ENCODE results near the gene GGCT. TPM values are rescaled to one million over a fixed set of nuclear protein-coding genes. Genes with fewer than 3 reads are reported as not detected.

The GGCT gene
- total RNA-seq, 1 experiment from 2014 or later: 124 TPM

DNA sequence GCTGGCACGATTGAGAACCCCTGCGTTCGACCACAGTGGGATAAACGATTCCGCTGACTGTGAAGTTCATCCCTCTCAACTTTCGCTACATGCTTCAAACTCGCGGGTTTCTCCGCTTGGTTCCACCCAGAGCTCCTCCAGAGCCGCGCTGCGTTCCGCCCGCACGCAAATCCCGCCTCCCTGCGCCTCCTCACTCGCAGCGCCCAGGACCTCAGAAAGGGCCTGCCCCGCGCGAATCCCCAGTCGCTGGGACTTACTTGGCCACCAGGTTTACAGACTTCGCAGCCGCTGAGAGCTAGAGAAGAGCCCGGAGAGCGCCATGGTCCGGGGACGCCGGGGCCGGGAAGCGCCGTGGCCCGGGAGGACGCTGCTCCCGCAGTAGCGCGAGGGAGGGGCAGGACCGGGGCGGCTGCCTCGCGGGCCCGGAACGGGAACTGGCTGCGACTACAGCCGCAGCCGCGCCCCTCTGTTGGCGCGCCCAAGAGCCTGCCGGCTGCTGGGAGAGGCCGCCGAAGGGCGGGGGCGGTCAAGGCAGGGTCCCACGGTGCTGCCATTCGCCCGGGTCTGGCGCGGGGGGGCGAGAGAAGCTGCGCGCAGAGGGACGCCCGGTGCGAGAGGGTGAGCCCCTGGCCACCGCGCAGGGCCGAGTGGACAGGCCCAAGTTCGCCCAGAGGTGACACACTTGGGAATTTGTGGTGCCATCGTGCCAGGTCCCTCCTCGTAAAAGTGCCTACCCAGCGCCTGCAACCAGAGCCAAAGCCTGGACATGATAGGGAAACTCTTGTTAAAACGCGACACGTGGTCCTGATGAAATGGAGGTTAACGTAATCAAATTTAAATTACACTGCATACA is 26.1 kb downstream of the GGCT start, which contains the start of gene NOD1:
Gene NOD1 (minus strand): TSS at position 436 of the 853 bp plus-strand sequence. CDS start 21,863 bp downstream, outside the sequence.
- Histone ChIP-seq H3K9me3 (replicated peaks) (no peaks in the 10 kb centered on the region), H3K27me3 (no peaks in the 10 kb centered on the region), H3K4me3 (peak within 1 kb of the TSS; percentile 82), H3K4me1 (no peaks in the 10 kb centered on the region), H3K36me3 (no peaks in the 10 kb centered on the region), H3K27ac (peak within 1 kb of the TSS; percentile 75)
- DNase-seq: peak; percentile 78 to 82

DNA sequence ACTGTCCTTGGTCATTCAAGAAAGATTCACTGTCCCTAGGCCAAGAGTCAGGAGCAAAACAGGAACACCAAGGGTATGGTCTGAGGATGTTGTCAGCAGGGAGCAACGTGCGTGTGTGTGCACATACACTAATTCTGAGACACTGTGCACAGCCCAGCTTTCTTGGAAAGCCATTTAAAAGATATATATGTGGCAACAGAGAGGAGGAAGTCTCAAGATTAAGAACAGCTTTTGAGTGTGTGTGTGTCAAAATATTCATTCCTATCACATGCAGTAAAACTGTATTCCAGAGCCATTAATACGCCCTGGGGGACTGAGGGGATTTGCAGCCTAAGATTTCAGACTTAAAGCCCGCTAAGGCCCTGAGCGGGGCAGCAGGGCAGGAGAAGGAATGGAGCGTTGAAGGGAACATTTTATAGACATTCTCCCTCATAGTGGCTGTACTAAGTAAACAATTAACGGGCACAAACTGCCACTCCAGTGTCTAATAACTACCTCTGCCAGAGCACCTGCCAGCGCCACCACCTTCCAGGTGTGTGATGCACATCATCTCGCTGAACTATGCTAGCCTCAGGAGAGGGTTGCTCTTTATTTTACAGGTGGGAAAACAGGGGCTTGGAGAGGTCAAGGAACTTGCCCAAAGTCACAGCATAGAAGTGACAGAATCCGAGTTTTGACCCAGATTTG is 28.0 kb downstream of the GGCT start:
- Histone ChIP-seq H3K4me3 (no peak overlapping the region), H3K9me3 (replicated peaks) (no peaks in the 10 kb centered on the region), H3K4me1 (no peaks in the 10 kb centered on the region), H3K36me3 (no peaks in the 10 kb centered on the region), H3K27me3 (no peaks in the 10 kb centered on the region), H3K27ac (no peak overlapping the region)
- no peak for DNase-seq

DNA sequence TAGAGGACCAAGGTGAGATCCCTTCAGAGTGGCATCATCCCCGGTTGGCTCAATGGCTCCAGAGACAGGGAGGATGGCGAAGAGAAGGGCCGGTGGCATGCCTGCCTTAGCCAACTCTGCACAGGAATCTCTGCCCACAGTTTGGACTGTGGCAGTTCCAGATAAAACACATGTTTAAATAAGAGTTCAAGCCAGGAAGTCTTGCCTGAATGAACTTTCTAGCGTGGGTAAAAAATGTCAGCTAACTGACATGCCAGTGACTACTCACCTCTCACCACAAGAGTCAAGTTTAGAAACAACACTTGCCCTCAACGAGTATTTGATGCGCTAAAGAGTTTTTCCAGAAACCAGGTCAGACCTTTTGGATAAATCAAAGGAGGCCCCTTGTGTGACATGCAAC is 29.0 kb downstream of the GGCT start:
- H3K27me3 ChIP-seq: no peaks in the 10 kb centered on the region
- no peaks in the 10 kb centered on the region for H3K4me1 ChIP-seq
- no peak overlapping the region for H3K27ac ChIP-seq
- H3K4me3 ChIP-seq: no peak overlapping the region
- no peaks in the 10 kb centered on the region for H3K9me3 ChIP-seq (replicated peaks)
- DNase-seq: no peak
- no peaks in the 10 kb centered on the region for H3K36me3 ChIP-seq

DNA sequence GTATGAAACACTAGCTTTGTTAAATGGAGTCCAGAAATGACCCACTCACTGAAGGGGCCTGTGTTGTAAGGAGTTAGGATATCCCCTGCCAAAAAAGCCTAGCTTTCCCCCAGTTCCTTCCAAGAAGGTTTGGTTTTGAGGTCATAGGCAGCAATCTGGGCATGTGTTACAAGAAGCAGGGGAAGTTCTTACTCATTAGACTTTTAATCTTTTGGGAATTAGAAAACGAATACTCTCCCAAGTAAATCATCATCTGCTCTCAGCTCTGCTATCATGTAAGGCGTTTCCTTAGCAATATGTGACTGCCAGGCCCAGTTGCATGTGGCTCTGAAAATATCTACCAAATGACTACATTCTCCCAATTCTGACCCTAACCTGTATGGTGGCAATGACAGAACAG is 29.7 kb downstream of the GGCT start:
- DNase-seq: no peak

DNA sequence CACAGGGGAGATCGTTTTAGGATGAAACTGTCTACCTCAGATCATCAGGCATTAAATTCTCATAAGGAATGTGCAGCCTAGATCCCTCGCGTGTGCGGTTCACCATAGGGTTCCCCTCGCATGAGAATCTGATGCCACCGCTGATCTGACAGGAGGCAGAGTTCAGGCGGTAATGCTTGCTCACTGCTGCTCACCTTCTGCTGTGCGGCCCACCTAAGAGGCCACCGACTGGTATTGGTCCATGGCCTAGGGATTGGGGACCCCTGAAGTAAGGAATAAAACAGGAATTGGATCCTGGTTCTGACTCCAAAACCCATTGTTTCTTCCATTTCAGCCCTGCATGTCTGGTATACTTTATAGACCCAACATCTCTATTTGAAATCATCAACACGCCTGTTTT is 30.1 kb downstream of the GGCT start:
- Histone ChIP-seq H3K36me3 (no peaks in the 10 kb centered on the region), H3K27me3 (no peaks in the 10 kb centered on the region), H3K9me3 (replicated peaks) (no peaks in the 10 kb centered on the region), H3K27ac (no peak overlapping the region), H3K4me3 (no peak overlapping the region), H3K4me1 (no peaks in the 10 kb centered on the region)
- no peak for DNase-seq

More for the DNA sequence above, 29.7 kb downstream of the GGCT start:
- Histone ChIP-seq H3K36me3 (no peaks in the 10 kb centered on the region), H3K27ac (no peak overlapping the region), H3K4me1 (no peaks in the 10 kb centered on the region), H3K4me3 (no peak overlapping the region), H3K9me3 (replicated peaks) (no peaks in the 10 kb centered on the region), H3K27me3 (no peaks in the 10 kb centered on the region)

DNA sequence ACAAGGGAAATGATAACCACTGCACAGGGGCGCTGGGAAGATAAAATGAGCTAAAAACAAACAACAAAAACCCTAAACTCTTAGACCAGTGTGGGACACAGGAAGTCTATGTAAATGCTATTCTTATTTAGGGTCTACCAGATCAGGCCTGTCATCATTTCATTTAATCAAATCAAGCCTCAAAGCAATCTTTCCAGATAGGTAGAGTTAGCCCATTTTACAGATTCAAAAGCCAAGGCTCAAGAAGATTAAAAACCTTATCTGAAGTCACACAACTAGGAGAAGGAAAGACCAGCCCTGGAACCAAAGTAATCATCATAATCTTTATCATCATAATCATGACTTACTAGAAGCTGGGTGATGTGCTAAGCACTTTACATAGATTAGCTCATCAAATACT is 30.7 kb downstream of the GGCT start:
- H3K27ac ChIP-seq: no peak overlapping the region
- no peaks in the 10 kb centered on the region for H3K27me3 ChIP-seq
- no peak for DNase-seq
- H3K4me1 ChIP-seq: no peaks in the 10 kb centered on the region
- H3K9me3 ChIP-seq (replicated peaks): no peaks in the 10 kb centered on the region
- no peaks in the 10 kb centered on the region for H3K36me3 ChIP-seq
- no peak overlapping the region for H3K4me3 ChIP-seq

DNA sequence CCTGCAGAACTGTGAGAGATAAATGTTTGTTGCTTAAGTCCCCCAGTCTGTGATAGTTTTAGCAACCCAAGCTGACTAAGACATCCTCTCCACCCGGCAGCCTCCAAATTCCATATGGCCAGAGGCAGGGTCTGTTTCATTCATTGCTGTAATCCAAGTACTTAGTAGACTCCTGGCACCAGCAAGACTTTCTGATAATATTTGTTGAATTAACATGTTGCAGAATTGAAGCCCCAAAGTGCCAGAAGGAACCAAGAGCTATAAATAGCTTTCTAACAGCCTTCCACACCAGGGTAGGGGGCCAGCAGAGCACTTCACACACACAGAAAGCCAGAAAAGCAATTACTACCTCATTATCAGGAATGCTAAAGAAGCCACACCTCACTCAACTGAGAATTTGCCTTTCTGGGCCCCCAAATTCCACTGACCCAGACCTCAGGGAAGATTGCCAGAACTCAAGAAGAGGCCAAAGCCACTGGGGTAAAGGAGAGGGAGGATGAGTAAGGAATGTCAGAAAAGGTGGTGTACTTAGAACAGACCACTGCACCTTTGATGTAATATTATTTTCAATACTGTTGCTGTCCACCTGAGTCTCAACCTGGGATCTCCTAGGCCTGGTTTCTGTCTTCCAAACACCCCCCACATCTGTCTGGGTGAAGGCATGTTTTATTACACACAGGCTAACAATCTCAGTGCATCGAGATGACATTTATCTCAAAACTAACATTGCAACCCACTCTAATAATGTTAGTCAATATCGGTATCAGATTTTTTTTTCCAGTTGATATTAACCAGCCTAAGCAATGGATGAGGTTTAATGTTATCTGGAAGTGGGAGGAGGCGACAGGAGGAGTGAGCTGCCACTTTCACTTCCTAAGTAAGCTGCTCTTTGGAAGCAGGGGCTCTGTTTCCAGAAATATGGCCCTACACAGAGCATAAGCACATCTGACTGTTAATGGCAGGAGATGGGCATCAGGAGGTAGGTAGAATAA is 31.5 kb downstream of the GGCT start:
- Histone ChIP-seq H3K9me3 (replicated peaks) (no peaks in the 10 kb centered on the region), H3K27me3 (no peaks in the 10 kb centered on the region), H3K4me1 (no peaks in the 10 kb centered on the region), H3K36me3 (no peaks in the 10 kb centered on the region), H3K27ac (no peak overlapping the region), H3K4me3 (no peak overlapping the region)
- no peak for DNase-seq

DNA sequence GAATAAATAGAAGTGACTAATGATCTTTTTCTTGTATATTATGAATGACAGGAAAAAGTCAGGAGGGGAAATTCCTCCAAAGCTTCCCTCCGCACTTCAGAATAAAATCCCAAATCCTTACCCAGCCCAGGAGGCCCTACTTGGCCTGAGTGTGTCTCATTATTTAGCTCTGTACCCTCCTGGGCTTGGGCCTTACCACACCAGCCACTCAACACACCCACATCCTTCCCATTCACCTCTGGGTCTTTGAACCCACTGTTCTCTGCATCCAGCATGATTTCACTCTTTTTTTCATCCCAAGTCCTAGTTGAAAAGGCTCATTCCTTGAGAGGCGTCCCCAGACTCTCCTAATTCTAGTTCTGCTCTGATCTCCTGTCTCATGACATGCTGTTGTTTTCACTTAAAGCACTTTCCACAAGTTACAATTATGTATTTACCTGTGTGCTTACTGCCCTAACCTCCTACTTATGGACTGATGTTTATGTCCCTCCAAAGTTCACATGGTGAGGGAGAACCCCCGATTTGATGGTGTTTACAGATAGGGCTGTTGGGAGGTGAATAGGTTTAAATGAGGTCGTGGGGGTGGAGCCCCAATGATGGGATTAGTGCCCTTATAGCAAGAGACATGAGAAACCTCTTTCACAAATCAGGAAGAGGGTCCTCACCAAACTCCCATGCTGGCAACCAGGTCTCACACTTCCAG is 32.4 kb downstream of the GGCT start:
- Histone ChIP-seq H3K27me3 (no peaks in the 10 kb centered on the region), H3K9me3 (replicated peaks) (no peaks in the 10 kb centered on the region), H3K36me3 (no peaks in the 10 kb centered on the region), H3K4me1 (no peaks in the 10 kb centered on the region), H3K27ac (no peak overlapping the region), H3K4me3 (no peak overlapping the region)
- no peak for DNase-seq

DNA sequence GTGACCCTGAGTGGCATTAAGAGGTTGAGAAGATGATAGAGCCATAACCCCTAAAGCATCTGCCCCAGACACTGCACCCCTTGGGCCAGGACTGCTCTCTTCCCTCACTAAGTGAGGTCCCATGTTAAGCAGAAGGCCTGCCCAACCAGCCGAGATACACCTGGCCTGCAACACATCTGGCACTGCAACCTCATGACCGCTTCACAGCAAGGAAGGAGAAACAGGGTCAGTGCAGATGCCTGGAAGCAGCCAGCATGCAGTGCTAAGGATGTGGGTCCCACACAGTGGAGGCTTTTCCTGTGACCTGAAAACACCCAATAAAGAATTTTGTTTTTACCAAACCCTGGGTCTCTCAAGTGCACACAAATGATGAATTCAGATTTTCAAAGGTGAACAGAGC is 33.4 kb downstream of the GGCT start:
- no peak for DNase-seq
- no peaks in the 10 kb centered on the region for H3K36me3 ChIP-seq
- no peak overlapping the region for H3K4me3 ChIP-seq
- H3K27ac ChIP-seq: no peak overlapping the region
- H3K27me3 ChIP-seq: no peaks in the 10 kb centered on the region
- H3K4me1 ChIP-seq: no peaks in the 10 kb centered on the region
- H3K9me3 ChIP-seq (replicated peaks): no peaks in the 10 kb centered on the region

DNA sequence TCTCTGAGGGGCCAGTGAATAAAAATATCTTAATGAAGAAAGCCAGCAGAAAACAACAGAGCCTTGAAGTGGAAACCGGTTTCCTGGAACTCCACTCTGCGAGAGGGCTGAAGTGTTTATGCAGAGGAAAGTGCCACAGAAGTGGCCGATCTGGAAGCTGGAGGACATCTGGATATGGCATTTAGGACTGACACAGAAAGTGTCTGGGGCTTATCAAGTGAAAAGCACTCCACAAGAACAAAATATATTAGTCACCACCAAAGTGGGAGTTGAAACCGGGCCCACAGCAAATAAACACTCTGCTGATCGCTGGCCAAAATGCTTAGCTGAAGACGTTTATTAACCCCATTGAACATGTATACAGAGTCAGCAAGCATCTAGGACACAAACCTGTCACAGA is 33.9 kb downstream of the GGCT start:
- no peaks in the 10 kb centered on the region for H3K9me3 ChIP-seq (replicated peaks)
- DNase-seq: no peak
- no peaks in the 10 kb centered on the region for H3K36me3 ChIP-seq
- no peak overlapping the region for H3K4me3 ChIP-seq
- no peaks in the 10 kb centered on the region for H3K4me1 ChIP-seq
- H3K27ac ChIP-seq: no peak overlapping the region
- H3K27me3 ChIP-seq: no peaks in the 10 kb centered on the region

DNA sequence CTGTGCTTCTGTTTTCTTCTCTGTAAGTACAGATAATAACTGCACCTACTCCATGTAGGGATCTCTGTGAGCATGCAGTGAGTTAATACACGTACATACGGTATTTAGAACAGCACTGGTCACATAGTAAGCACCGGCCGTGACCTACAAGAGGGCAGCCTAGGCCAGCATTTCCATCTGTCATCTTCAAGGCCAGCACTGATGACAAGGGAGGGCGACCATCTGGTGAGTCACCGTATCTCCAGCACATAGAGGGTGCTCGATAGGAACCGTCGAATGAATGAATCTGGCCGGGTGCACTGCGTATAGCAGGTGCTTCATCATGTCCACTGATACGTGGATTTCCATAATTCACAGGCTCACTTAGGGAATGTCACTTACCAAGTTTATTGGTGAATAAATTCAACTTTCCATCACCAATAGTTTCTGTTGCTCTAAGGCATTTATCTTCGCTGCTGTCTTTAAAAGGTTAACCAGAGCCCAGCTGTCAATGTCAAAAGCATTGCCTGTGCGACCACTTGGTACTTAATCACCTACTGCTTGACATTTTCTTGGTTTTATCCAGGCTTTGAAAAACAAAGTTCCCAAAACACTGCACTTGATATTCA is 34.4 kb downstream of the GGCT start:
- no peak for DNase-seq
- H3K27me3 ChIP-seq: no peaks in the 10 kb centered on the region
- H3K9me3 ChIP-seq (replicated peaks): no peaks in the 10 kb centered on the region
- H3K4me1 ChIP-seq: no peaks in the 10 kb centered on the region
- no peak overlapping the region for H3K4me3 ChIP-seq
- H3K36me3 ChIP-seq: no peaks in the 10 kb centered on the region
- H3K27ac ChIP-seq: no peak overlapping the region

DNA sequence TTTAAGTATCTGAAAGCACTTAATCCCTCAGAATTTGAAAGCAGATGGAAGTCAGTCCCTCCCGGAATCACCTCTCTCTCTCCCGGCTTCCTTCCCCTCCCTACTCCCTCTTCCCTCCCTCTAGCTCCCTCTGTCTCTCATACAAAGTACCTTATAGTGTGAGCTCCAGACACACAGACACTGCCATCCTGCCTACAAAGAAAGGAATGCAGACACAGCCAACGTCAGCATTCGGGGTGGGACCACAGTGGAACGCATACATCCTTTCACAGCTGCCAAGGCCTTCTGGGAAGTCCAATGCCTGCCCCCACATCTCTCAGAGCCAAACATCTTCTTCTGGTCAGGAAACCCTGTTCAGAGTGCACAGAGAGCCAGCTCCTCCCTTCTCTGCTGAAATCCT is 35.3 kb downstream of the GGCT start:
- Histone ChIP-seq H3K4me1 (peaks cover 5% of the 10 kb centered on the region), H3K4me3 (no peak overlapping the region), H3K9me3 (replicated peaks) (no peaks in the 10 kb centered on the region), H3K27me3 (no peaks in the 10 kb centered on the region), H3K27ac (peak overlapping the region; percentile 6; the same call in 1 of the 2 replicates), H3K36me3 (no peaks in the 10 kb centered on the region)
- DNase-seq: peak; percentile 58 to 61

DNA sequence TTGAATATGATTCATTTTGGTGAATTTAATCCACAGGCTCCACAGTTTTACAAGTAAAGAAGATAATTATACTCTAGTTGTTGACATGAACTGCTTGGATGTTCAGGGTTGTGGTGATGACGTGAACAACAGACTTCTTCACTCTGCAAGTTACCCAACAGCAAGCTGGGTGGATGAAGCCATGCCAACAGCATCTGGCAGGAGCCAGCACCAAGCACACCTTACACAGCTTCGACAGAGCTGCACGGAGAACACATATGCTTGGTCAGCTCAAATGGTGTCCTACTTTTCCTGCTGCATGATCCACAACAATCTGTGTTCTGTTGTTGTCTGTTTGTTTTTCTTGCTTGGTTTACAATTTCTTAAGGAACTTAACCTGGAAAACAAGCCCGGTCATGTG is 35.8 kb downstream of the GGCT start:
- Histone ChIP-seq H3K27me3 (no peaks in the 10 kb centered on the region), H3K4me1 (peaks cover 10% of the 10 kb centered on the region), H3K27ac (no peak overlapping the region), H3K9me3 (replicated peaks) (no peaks in the 10 kb centered on the region), H3K36me3 (no peaks in the 10 kb centered on the region), H3K4me3 (no peak overlapping the region)
- DNase-seq: no peak

DNA sequence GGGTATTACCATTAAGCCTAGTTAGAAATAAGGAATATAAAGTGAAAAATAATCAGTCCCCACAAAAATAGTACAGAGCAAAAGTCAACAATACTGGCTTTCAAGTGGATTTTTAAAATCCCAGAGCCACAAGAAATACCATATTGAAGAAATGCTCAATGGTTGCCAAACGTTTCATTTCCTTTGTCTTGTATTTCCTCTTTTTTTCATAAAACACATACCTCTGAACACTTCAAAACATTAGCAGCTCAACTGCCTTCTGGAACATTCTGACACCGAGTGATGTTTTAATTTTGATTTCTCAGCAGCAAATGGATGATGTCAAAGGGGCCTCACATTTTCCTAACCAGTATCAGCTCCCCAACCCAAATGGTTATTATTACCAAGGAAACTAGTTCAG is 36.6 kb downstream of the GGCT start:
- no peak overlapping the region for H3K27ac ChIP-seq
- H3K27me3 ChIP-seq: no peaks in the 10 kb centered on the region
- no peak overlapping the region for H3K4me3 ChIP-seq
- H3K9me3 ChIP-seq (replicated peaks): no peaks in the 10 kb centered on the region
- peaks cover 11% of the 10 kb centered on the region for H3K4me1 ChIP-seq
- H3K36me3 ChIP-seq: no peaks in the 10 kb centered on the region
- DNase-seq: no peak
